RKO (cell line): ENCODE data around the gene PITPNM3.
"Not testable (repeated sequence)": the region's sequence is repeated elsewhere in the genome, so short reads cannot be mapped to it uniquely, and the experiment has no call there.

ENCODE experiments used
- DNase-seq: peaks from one replicate; pipeline ENCODE4 v3.0.0-alpha.2; 2016; ENCODE audit warnings: low spot score

PITPNM3 gene

DNA sequence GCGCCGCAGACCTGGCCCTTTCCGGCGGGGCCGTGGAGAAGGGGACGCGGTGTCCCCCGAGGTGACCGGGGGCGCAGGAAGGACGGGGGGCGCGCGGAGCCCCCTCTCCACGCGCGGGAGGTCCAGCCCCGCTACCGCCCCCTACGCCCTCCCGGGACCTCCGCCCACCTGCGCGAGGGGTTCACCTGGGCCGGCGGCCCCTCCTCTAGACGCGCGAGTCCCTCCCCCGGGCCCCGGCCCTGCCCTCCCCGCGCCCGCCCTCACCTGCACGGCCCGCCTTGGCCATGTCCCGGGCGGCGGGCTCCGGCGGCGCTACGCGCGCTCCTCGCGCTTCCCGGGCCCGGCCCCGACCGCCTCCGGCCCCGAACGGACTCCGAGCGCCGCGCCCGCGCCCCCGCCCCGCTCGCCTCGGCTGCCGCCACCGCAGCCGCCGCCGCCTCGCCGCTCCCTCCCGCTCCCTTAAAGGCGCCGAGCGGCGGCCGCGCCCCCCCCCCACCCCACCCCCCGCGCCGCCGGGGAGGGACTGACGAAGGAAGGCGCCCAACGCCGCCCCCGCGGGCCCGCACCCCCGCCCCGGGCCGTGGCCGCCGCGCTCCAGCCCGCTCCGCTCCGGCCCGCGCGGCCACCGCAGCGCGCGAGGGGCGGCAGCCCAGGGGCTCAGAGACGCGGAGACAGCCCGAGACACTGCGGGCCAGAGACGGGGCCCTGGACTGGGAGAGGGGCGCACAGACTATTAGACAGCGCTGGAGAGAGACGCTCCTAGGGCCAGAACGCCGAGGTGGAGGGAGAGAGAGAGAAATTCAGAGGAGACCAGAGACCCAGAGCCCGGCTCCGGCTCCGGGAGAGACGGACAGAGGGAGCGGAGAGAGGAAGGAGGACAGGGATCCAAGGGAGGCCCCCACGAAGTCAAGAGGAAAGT, at the start of gene PITPNM3:
TSS of gene PITPNM3 (minus strand) at position 435 of the 919 bp plus-strand sequence. CDS start at position 286, 149 bp downstream.
- DNase-seq = no peak

DNA sequence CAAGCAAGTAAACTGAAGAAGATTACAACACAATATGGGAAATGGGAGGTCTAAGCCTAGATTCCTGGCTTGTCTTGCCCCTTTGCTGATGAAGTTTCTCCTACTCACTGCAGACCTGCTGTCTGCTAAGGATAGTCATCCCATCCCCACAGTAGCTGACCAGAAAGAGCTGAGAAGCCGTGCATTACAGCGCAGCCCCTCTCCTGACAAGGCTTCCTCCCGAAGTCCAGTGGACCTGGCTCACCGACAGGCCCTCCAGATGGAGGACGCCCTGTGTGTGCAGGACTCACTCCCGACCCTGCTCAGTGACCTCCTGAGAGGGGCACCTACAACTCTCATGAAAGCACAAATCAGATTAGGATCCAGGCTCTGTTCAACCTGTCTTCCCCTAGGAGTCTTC, 48.8 kb upstream of the PITPNM3 start:
- no peak for DNase-seq

DNA sequence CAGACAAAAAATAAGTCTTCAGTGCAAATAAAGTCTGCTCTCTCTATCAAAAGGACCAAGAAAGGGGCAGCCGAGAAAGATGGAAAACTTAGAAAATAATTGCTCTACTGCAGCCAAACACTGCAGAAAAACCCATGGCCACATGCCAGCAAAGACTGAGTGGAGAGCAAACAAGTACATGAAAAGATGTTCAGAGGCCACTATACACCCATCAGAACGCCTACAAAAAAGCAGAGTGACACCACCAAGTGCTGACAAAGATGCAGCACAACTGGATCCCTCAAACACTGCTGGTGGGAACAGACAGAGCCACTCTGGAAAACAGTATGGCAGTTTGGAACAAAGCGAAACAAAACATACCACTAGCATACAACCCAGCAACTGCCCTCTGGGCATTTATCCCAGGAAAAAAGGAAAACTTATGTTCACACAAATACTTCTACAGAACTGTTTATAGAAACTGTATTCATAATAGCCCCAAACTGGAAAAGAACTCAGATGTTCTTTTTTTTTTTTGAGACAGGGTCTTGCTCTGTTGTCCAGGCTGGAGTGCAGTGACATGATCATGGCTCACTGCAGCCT, 47.5 kb upstream of the PITPNM3 start:
- DNase-seq = no peak

DNA sequence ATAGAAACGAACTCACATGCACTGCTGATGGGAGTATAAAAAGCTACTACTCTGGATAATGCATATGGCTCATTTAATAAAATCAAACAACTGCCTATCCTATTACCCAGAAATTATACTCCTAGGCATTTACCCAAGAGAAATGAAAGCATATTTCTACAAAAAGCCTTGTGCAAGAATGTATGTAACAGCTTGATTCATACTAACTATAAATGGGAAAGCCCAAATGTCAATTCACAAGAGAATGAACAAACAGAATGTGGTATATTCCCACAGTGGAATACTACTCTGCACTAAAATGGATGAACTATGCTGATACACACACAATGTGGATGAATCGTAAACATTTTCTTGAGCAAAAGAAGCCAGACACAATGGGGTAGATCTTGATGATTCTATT, 45.8 kb upstream of the PITPNM3 start:
- no peak for DNase-seq

DNA sequence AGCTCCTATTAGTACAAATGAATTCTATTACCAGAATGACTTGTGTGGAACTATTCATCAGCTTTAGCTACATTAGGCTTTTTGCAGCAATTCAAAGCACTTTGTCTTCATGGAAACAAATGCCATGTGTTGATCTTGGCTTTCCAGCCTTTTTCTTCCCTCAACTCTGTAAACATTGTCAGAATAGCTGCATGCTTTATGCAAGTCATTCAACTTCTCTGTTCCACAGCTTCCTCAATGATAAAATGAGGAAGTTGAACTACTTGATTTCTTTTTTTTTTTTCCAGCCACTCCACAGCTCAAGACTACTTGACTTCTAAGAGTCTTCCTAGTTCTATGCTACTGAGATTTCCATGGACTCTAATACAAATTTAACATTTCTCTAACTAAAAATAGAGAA, 43.0 kb upstream of the PITPNM3 start:
- no peak for DNase-seq

DNA sequence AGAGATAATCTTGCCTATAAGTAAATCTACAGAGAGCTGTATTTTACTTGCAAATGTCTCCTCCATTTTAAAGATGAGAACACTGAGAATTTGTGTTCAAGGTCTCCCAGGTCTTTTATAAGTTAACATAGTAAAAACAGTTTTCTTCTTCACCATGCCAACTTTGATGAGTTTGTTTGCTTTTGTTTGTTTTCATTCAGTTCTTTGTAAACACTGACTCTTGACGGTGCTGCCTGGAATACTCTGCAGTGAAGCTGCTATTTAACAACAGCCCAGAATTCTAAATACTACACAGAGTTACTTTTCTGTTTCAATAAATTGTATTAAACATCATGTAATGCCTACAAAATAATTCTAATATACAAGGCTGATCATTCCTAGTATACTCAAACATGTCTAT, 41.4 kb upstream of the PITPNM3 start:
- DNase-seq = no peak

DNA sequence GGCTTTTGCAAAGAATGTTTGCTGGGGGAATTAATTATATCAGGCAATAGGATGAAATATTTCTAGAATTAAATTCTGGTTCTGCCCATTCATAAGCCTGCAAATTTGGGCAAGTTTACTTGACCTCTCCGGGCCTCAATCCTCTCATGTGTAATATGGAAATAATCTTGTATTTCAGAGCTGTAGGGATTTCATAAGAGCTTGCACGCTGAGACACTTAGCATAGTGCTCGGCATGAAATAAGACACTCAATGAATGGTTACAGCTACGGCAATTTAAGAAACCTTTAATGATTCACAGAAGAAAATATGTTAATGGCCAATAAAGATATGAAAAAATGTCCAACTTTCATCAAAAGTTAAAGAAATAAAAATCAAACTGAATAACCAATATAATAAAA, 40.6 kb upstream of the PITPNM3 start:
- DNase-seq = no peak

DNA sequence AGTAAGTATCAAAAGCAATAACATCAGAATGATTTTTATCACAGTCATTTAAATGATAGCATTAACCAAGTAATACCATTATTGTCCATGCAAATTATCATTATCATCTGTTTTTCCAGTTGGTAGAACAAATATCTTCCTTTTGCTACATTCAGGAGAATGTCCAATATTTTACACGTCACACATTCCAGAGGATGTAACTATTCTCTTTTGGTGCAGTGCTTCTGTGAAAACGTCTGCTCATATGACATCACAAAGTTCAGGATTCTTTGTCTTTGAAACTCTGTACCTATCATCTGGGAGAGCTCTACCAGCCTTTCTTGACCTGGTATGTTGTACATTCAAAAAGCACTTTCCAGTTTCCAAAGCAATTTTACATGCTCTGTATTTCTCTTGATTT, 40.2 kb upstream of the PITPNM3 start:
- DNase-seq = no peak

DNA sequence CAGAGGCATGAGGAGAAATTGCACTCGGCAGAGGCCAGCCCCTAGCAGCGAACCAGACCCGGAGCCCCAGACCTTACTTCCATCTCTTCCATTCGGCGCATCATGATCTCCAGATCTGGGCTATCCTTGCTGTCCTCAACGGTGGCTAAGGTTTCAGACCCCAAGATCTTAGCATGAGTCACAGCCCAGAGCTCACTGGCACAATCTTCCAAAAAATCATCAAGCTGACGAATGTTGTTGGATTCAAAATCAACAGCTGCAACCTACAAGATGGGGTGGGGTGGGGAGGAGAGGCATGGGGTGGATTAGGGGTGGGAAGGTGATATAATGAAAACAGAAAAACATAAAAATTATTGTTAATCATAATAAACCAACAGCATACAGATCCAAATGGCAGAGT, 39.7 kb upstream of the PITPNM3 start:
- no peak for DNase-seq

DNA sequence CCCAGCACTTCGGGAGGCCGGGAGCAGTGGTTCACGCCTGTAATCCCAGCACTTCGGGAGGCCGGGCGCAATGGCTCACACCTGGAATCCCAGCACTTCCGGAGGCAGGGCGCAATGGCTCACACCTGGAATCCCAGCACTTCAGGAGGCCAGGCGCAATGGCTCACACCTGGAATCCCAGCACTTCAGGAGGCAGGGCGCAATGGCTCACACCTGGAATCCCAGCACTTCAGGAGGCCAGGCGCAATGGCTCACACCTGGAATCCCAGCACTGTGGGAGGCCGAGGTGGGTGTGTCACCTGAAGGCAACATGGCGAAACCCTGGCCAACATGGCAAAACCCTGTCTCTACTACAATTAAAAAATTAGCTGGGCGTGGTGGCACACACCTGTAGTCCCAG, 37.0 kb upstream of the PITPNM3 start:
- DNase-seq = not testable (repeated sequence)

DNA sequence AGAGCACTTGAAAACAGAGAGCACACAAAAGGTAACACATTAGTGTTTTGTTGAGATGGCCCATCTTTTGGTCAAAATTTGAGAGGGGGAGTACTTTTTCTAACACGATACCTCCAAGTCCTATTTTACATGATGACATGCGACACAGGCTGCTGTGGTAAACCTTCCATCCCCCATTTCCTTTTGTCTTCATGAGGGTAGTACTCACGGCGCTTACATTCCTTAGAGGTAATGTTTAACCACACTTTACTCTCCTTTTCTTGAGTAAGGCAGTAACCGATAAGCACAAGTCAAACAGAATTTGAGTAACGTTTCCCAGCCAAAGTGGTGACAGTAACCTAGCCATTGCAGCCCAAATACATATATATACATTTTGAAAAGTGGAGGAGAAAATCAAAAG, 35.8 kb upstream of the PITPNM3 start:
- no peak for DNase-seq

DNA sequence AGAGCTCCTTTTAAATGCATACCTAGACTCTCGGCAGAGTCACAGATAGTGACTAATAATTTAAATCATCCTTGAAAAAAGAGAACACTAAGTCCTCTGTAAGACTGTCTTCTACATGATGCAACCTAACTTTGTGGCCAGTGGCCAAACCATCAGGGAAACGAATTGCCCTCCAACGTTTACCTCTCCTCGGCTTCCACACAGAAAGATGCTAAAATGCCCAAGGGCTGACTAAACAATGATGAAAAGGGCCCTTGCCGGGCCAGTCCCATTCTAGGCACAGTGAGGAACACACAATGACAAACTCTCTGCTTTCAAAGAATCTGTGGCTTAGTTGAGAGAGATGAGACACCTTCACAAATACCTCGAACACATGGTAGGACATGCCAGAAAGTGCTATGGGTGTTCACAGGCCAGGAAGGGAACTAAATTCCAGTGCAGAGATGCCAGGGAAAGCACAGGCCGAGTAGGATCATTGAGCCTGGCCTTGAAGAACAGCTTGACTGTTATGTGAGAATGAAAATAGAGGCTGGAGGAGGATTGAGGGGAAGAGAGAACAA, 35.3 kb upstream of the PITPNM3 start:
- no peak for DNase-seq

DNA sequence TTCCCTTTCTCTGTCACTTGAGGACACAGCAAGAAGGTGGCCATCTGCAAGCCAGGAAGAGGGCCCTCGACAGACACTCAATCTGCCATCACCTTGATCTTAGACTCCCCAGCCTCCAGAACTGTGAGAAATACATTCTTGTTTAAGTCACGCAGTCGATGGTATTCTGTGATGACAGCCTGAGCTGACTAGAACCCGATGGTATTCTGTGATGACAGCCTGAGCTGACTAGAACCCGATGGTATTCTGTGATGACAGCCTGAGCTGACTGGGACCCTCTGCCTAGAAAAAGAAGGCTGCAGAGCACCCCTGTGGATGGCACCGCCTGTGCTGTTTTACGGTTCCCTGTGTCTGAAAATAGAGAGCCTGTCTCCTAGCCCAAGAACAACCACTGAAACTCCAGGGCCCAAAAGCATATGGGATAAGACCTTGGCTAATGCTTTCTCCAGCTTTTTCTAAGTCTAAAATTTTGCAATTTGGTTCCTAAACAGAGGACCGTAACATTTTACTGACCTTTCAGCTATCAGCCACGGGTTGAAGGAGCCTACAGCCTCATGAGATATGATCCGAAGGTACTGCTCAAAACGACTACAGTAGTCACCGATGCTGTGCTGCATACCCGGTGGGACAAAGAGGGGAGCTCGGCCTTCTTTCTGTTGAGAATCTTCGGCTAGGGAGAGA, 33.1 kb upstream of the PITPNM3 start:
- DNase-seq = no peak

DNA sequence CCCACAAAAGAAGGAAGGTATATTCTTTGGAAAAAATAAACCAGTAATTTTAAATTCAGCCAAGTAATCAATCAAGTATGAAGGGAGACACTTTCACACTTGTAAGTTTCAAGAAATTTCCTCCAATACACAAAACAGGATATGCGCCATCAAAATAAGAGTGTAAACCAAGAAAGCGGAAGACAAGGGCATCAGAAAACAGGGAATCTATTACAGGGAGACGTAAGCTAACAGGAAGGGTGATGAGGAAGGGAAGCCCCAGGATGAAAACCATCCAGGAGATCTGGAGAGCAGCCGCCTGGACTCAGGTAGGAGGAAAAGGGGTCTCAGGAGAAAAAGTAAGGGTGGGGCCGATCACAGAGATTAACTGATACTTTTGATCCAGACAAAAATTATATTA, 31.8 kb upstream of the PITPNM3 start:
- no peak for DNase-seq

DNA sequence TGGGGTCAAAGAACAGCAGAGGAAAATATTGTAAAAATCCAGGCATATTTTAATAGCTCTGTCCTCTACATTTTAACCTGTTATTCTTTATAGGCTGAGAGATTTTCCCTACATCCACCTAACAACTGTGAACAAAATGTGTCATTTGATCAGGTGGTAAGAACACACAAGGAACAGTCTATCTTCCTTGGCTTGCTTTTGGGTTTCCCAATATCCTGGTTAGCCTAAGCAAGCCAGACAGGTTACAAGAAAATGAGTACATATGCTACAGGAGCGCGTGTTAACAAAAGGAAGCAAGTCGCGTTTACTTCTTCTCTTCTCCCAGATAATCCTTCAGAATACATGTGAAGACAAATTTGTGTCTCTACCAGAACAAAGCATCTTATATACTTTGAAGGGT, 31.0 kb upstream of the PITPNM3 start:
- DNase-seq = no peak

DNA sequence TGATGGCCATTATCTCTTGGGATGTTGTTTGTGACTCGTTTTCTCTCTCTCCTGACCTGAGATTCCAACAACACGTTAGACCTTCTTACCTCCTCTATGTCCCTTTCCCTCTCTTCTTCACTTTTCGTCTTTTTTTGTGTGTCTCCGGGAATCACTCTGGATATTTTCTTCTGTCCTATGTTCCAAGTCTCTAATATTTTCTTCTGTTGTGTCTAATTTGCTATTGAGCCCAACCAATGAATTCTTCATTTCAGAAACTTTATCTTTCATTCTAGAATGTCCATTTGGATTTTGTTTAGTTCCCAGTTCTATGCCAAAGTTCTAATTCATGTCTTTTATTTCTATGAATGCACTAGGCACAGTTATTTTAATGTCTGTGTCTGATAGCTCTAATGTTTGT, 27.1 kb upstream of the PITPNM3 start:
- no peak for DNase-seq

DNA sequence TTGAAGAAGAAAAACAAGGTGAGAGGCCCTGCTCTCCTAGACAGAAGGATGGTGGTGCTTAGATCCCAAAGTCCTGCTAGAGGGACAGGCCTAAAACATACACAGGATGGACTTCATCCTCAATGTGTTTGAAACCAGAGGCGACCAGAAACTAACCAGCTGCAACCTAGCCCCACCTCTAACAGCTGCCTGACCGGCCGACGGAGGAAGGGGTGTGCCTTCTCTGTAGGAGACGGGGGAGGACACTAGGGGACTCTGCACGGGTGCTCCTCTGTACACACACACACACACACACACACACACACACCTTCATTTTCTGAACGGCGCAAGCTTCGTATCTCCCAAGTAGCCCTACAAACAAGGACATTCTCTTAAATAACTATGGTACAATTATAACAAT, 24.3 kb upstream of the PITPNM3 start:
- DNase-seq = no peak

DNA sequence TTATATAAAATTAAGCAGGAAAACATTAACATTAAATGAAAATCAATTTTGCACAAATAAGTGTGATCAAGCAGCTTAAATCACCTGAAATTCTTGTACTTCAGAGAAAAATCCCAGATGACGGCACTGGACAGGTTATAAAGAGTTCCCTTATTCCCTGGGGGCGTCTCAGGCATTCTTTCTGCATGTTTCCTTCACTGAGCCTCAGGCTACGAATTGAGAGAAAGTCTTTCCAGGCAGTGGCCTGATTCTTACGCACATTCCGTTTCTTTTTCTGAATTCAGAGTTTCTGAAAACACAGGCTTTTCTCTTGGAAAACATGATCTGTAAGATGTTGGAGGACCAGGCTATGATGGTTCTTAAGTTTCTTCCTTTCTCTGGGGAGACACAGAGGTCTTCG, 22.1 kb upstream of the PITPNM3 start:
- no peak for DNase-seq

DNA sequence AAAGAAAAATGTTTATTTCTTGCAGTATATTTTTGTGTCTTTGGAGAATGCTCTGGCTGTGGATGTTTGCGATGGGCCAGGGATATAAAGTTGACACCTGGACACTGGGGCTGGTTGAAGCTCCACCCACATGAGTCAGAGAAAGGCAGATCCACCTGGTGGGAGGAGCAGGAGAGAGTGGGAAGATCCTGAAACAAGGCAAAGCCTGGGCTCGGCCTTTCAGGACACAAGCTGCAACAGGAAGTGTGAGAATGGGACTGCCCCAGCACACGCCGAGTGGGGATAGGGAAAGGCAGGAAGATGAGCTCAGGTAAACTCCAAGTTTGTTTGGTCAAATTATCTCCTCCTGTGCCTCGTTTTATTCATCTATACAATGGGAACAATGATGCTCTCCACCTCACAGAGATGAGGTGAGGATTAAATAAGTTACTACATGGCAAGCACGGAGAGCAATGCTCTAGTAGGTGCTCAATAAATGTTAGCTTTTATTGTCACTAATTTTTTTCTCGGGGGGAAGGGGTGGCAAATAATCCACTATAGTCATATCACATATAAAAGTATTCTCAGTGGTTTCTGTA, 21.4 kb upstream of the PITPNM3 start:
- DNase-seq = no peak

DNA sequence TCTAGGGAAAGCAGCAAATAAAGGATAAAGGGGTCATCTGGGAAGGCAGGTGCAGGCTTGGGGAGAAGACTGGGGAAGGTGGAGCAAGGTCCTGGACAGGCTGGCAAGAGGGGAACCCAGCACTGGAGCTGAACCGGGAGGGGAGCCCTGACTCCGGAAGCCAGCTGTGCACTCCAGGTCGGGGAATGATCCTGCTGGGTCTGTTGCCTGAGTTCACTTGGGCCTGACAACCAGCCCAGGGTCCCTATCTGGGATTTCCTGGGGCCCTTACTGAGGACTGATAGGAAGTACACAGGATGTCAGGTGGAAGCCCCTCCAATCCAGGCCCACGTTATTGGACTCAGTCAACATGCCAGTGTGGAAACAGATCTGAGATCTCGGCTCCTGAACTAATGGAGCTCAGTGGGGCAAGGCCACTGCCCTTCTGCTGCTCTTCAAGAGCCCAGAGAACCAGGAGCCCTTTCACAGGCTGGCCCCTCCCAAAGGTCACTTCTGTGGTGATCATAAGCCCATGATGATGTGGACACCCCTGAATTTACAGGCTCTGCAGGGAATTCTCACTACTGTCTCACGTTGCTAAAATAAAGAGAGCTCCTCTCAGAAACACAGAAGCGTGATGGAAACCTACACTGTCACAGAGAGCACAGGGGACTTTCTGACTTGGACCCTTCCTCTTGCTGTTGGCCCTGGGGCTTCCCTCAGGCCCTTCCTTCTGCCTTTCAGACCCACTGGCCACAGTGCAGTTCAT, 19.9 kb upstream of the PITPNM3 start:
- DNase-seq = no peak

DNA sequence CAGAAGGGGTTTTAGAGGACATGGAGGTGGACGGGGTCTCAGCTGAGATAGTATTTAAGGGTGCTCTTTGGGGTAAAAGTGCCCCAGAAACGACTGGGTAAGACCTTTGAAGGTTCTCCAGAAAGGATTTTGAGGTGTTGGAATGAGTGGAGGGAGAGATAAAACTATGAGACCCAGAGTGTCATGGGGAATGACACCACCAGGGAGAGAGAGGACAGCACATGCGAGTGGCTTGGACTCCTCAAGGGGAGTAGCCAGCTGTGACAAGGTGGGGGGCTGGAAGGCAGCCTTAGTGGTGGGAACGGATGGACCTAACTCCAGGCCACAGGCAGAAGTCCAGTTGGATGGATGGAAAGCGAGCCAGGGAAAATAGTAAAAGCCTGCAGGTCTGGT, 19.2 kb upstream of the PITPNM3 start:
- no peak for DNase-seq
